ACC112 (cell line): Measurements from ENCODE around the gene ASPA.
"Not testable (repeated sequence)": the region's sequence is repeated elsewhere in the genome, so short reads cannot be mapped to it uniquely, and the experiment has no call there.

ENCODE experiments used
- H2AFZ ChIP-seq: fragments of 200-600 bp; sonication (generic); one replicate; pipeline ENCODE4 v1.6.0; 2017; ENCODE audit warnings: antibody characterized with exemption, low read length; ENCODE audit not compliant: unreplicated experiment
- H3K27ac ChIP-seq: fragments of 200-600 bp; sonication (generic); 2 replicates; pipeline ENCODE4 v1.5.1; 2014; ENCODE audit warnings: low read depth, mild to moderate bottlenecking, antibody characterized with exemption, low read length, moderate library complexity
- H3K27me3 ChIP-seq: fragments of 200-600 bp; sonication (generic); 2 replicates; pipeline ENCODE4 v1.6.1; 2014; ENCODE audit warnings: mild to moderate bottlenecking, antibody characterized with exemption, low read length, moderate library complexity, mixed read lengths; ENCODE audit not compliant: insufficient read depth
- H3K36me3 ChIP-seq: fragments of 200-600 bp; sonication (generic); 2 replicates; pipeline ENCODE4 v1.6.1; 2016; ENCODE audit warnings: mild to moderate bottlenecking, antibody characterized with exemption, low read length, moderate library complexity, mixed read lengths; ENCODE audit not compliant: insufficient read depth
- H3K4me1 ChIP-seq: fragments of 200-600 bp; sonication (generic); one replicate; pipeline ENCODE4 v1.6.1; 2016; ENCODE audit warnings: low read length, mixed read lengths; ENCODE audit not compliant: insufficient read depth, unreplicated experiment, control insufficient read depth
- H3K4me3 ChIP-seq: fragments of 200-600 bp; sonication (generic); 2 replicates; pipeline ENCODE4 v1.5.1; 2014; ENCODE audit warnings: mild to moderate bottlenecking, low read depth, low read length
- H3K79me2 ChIP-seq: fragments of 200-600 bp; sonication (generic); one replicate; pipeline ENCODE4 v1.6.0; 2016; ENCODE audit warnings: low read length; ENCODE audit not compliant: control insufficient read depth, unreplicated experiment, insufficient read depth

The ASPA gene

GRCh38 chr17:3507071-3507470 is 31.3 kb downstream of the ASPA start:
- no peak overlapping the region for H2AFZ ChIP-seq
- H3K27me3 ChIP-seq, result peaks cover 8% of the 10 kb centered on the region; the same call in 1 of the 2 replicates
- no peak overlapping the region for H3K27ac ChIP-seq
- H3K79me2 ChIP-seq, result no peaks in the 10 kb centered on the region
- H3K4me1 ChIP-seq, result no peaks in the 10 kb centered on the region
- H3K36me3 ChIP-seq, result no peaks in the 10 kb centered on the region
- H3K4me3 ChIP-seq, result no peak overlapping the region

- Histone ChIP-seq H3K79me2 (no peaks in the 10 kb centered on the region), H3K27me3 (peaks cover 7% of the 10 kb centered on the region; the same call in 1 of the 2 replicates)
These were observed 32.1 kb downstream of the ASPA start for GRCh38 chr17:3507869-3508268.

GRCh38 chr17:3510090-3510489 is 34.3 kb downstream of the ASPA start:
- Histone ChIP-seq H2AFZ (no peak overlapping the region), H3K4me3 (no peak overlapping the region), H3K27me3 (peaks cover 7% of the 10 kb centered on the region; the same call in 1 of the 2 replicates), H3K79me2 (no peaks in the 10 kb centered on the region), H3K36me3 (no peaks in the 10 kb centered on the region), H3K27ac (no peak overlapping the region), H3K4me1 (no peaks in the 10 kb centered on the region)

More at GRCh38 chr17:3507869-3508268, 32.1 kb downstream of the ASPA start:
- no peak overlapping the region for H2AFZ ChIP-seq
- no peaks in the 10 kb centered on the region for H3K36me3 ChIP-seq
- no peak overlapping the region for H3K27ac ChIP-seq
- no peaks in the 10 kb centered on the region for H3K4me1 ChIP-seq
- no peak overlapping the region for H3K4me3 ChIP-seq

- Histone ChIP-seq H3K27ac (no peak overlapping the region), H3K27me3 (peaks cover 3% of the 10 kb centered on the region; the same call in 1 of the 2 replicates), H3K4me3 (no peak overlapping the region), H3K4me1 (no peaks in the 10 kb centered on the region), H2AFZ (no peak overlapping the region), H3K36me3 (no peaks in the 10 kb centered on the region), H3K79me2 (no peaks in the 10 kb centered on the region)
These were observed 36.2 kb downstream of the ASPA start for GRCh38 chr17:3511852-3512504.

- no peak overlapping the region for H3K4me3 ChIP-seq
- H2AFZ ChIP-seq, result no peak overlapping the region
These were observed 36.8 kb downstream of the ASPA start for GRCh38 chr17:3512505-3513171.

GRCh38 chr17:3513305-3514035 is 37.7 kb downstream of the ASPA start:
- H3K79me2 ChIP-seq, result no peaks in the 10 kb centered on the region
- no peaks in the 10 kb centered on the region for H3K4me1 ChIP-seq
- H3K27me3 ChIP-seq, result no peaks in the 10 kb centered on the region
- no peaks in the 10 kb centered on the region for H3K36me3 ChIP-seq
- no peak overlapping the region for H3K4me3 ChIP-seq
- no peak overlapping the region for H2AFZ ChIP-seq
- no peak overlapping the region for H3K27ac ChIP-seq

More at GRCh38 chr17:3512505-3513171, 36.8 kb downstream of the ASPA start:
- no peaks in the 10 kb centered on the region for H3K4me1 ChIP-seq
- no peak overlapping the region for H3K27ac ChIP-seq
- no peaks in the 10 kb centered on the region for H3K79me2 ChIP-seq
- H3K36me3 ChIP-seq, result no peaks in the 10 kb centered on the region
- H3K27me3 ChIP-seq, result peaks cover under 1% of the 10 kb centered on the region; the same call in 1 of the 2 replicates

GRCh38 chr17:3514167-3514566 is 38.4 kb downstream of the ASPA start:
- not testable (repeated sequence) for H3K79me2 ChIP-seq, H3K27ac ChIP-seq

GRCh38 chr17:3514873-3515272 is 39.1 kb downstream of the ASPA start:
- Histone ChIP-seq H2AFZ (no peak overlapping the region), H3K27ac (no peak overlapping the region), H3K4me3 (no peak overlapping the region), H3K36me3 (no peaks in the 10 kb centered on the region), H3K4me1 (no peaks in the 10 kb centered on the region), H3K79me2 (no peaks in the 10 kb centered on the region), H3K27me3 (no peaks in the 10 kb centered on the region)

More at GRCh38 chr17:3514167-3514566, 38.4 kb downstream of the ASPA start:
- not testable (repeated sequence) for H3K4me1 ChIP-seq, H2AFZ ChIP-seq, H3K36me3 ChIP-seq, H3K4me3 ChIP-seq, H3K27me3 ChIP-seq

GRCh38 chr17:3519472-3519871 is 43.7 kb downstream of the ASPA start:
- H3K27ac ChIP-seq, H3K4me1 ChIP-seq, H2AFZ ChIP-seq, H3K27me3 ChIP-seq, H3K79me2 ChIP-seq, H3K4me3 ChIP-seq, H3K36me3 ChIP-seq: not testable (repeated sequence)

- H3K4me1 ChIP-seq, result no peaks in the 10 kb centered on the region
- no peak overlapping the region for H3K27ac ChIP-seq
- no peaks in the 10 kb centered on the region for H3K36me3 ChIP-seq
- H3K27me3 ChIP-seq, result no peaks in the 10 kb centered on the region
- no peak overlapping the region for H2AFZ ChIP-seq
- no peak overlapping the region for H3K4me3 ChIP-seq
- no peaks in the 10 kb centered on the region for H3K79me2 ChIP-seq
These were observed 48.2 kb downstream of the ASPA start for GRCh38 chr17:3524024-3524423.
